HepG2 (cell line): ENCODE measurements around the gene CYSRT1. TPM values are rescaled to one million over a fixed set of nuclear protein-coding genes. Genes with fewer than 3 reads are reported as not detected.

ENCODE experiments used
- AHR ChIP-seq: IDR thresholded peaks from 2 replicates; pipeline ENCODE4 v1.6.1; 2018; ENCODE audit warnings: missing genetic modification reagents, missing compliant biosample characterization
- ARNTL ChIP-seq: sonication (generic); formaldehyde crosslinking; IDR thresholded peaks from 2 replicates; pipeline ENCODE4 v1.4.0; 2020; ENCODE audit warnings: mild to moderate bottlenecking, missing genetic modification reagents
- BHLHE40 ChIP-seq: IDR thresholded peaks from 2 replicates; pipeline ENCODE4 v1.6.1; 2011; ENCODE audit warnings: low read length, improper control_type of control experiment
- DR1 ChIP-seq: sonication (generic); formaldehyde crosslinking; IDR thresholded peaks from 2 replicates; pipeline ENCODE4 v1.8.0; 2021; ENCODE audit warnings: mild to moderate bottlenecking, missing genetic modification reagents, inconsistent platforms
- MLLT10 ChIP-seq: sonication (generic); formaldehyde crosslinking; IDR thresholded peaks from 2 replicates; pipeline ENCODE4 v1.4.0; 2020; ENCODE audit warnings: missing genetic modification reagents
- NCOA1 ChIP-seq: sonication (generic); formaldehyde crosslinking; IDR thresholded peaks from 2 replicates; pipeline ENCODE4 v1.9.0; 2021; ENCODE audit warnings: missing genetic modification reagents
- NFATC3 ChIP-seq: sonication (generic); formaldehyde crosslinking; IDR thresholded peaks from 2 replicates; pipeline ENCODE4 v1.5.1; 2020; ENCODE audit warnings: mild to moderate bottlenecking, missing genetic modification reagents
- NKX3-1 ChIP-seq: sonication (generic); formaldehyde crosslinking; IDR thresholded peaks from 2 replicates; pipeline ENCODE4 v1.5.0; 2020; ENCODE audit warnings: missing genetic modification reagents
- POGZ ChIP-seq: sonication (generic); formaldehyde crosslinking; IDR thresholded peaks from 2 replicates; pipeline ENCODE4 v1.4.0; 2020; ENCODE audit warnings: mild to moderate bottlenecking, missing genetic modification reagents
- SMYD3 ChIP-seq: sonication (generic); formaldehyde crosslinking; IDR thresholded peaks from 2 replicates; pipeline ENCODE4 v1.8.1; 2023; ENCODE audit warnings: mild to moderate bottlenecking, missing genetic modification reagents
- SOX5 ChIP-seq: IDR thresholded peaks from 2 replicates; pipeline ENCODE4 v1.6.1; 2016; ENCODE audit warnings: borderline replicate concordance
- ZFY ChIP-seq: sonication (generic); formaldehyde crosslinking; IDR thresholded peaks from 2 replicates; pipeline ENCODE4 v1.4.0; 2020; ENCODE audit warnings: missing genetic modification reagents
- ZMYM2 ChIP-seq: sonication (generic); formaldehyde crosslinking; IDR thresholded peaks from 2 replicates; pipeline ENCODE4 v1.8.0; 2022; ENCODE audit warnings: mild to moderate bottlenecking, missing genetic modification reagents
- ZNF260 ChIP-seq: sonication (generic); formaldehyde crosslinking; IDR thresholded peaks from 2 replicates; pipeline ENCODE4 v1.4.0; 2020; ENCODE audit warnings: missing genetic modification reagents, low read depth, mild to moderate bottlenecking, borderline replicate concordance
- ZNF350 ChIP-seq: sonication (generic); formaldehyde crosslinking; IDR thresholded peaks from 2 replicates; pipeline ENCODE4 v1.4.0; 2020; ENCODE audit warnings: mild to moderate bottlenecking, low read depth, missing genetic modification reagents, borderline replicate concordance
- ZNF572 ChIP-seq: sonication (generic); formaldehyde crosslinking; IDR thresholded peaks from 2 replicates; pipeline ENCODE4 v1.5.1; 2020; ENCODE audit warnings: mild to moderate bottlenecking, missing genetic modification reagents
- ZNF775 ChIP-seq: sonication (generic); formaldehyde crosslinking; IDR thresholded peaks from 2 replicates; pipeline ENCODE4 v1.4.0; 2020; ENCODE audit warnings: missing genetic modification reagents, mild to moderate bottlenecking, moderate library complexity, borderline replicate concordance
- ZSCAN22 ChIP-seq: sonication (generic); formaldehyde crosslinking; IDR thresholded peaks from 2 replicates; pipeline ENCODE4 v1.4.0; 2020; ENCODE audit warnings: mild to moderate bottlenecking, missing genetic modification reagents
- polyA plus RNA-seq, 8 experiments: library from polyadenylated mRNA; depleted of rRNA in 3 of 8; stranded (reverse) in 7 of 8; unstranded in 1 of 8; fragments of >200 nt; fragmentation: Illumina TruSeq in 4 of 8; extraction: Trizol in 4 of 8; gene quantifications; 2 replicates each; pipeline versions ENCODE4 v1.2.1 to v1.2.3, GENCODE V29; 2011 to 2016; ENCODE audit warnings: low read depth in 4 of 8, missing spikeins in 1 of 8, mixed read lengths in 1 of 8; ENCODE audit not compliant: insufficient read depth in 1 of 8
- total RNA-seq, 5 experiments: library from RNA; depleted of rRNA; stranded (reverse); fragments of >200 nt; fragmentation: Illumina TruSeq; extraction: Trizol; gene quantifications; 2 replicates each; pipeline ENCODE4 v1.2.3, GENCODE V29; 2016; ENCODE audit warnings: low read depth in 1 of 5
- TF ChIP-seq, protein P1 (sequence below): sonication (generic); formaldehyde crosslinking; conservative IDR thresholded peaks from 2 replicates; pipeline ENCODE4 v1.8.0; 2022; ENCODE audit warnings: mild to moderate bottlenecking, moderate library complexity, missing genetic modification reagents
- TF ChIP-seq, protein P2 (sequence below): sonication (generic); IDR thresholded peaks from 2 replicates; pipeline ENCODE4 v1.6.1; 2016; ENCODE audit warnings: low read depth, borderline replicate concordance
- TF ChIP-seq, protein P3 (sequence below): fragments of 450-650 bp; IDR thresholded peaks from 2 replicates; pipeline ENCODE4 v1.6.1; 2016
- TF ChIP-seq, protein P4 (sequence below): sonication (generic); formaldehyde crosslinking; conservative IDR thresholded peaks from 2 replicates; pipeline ENCODE4 v1.8.0; 2022; ENCODE audit warnings: low read depth, missing genetic modification reagents

Gene CYSRT1
- total and polyA plus RNA-seq, 2 of the 13 experiments (the other 11 are each of a cell fraction or from before 2014, with no cell fraction given): 1.5 to 2.1 TPM

DNA sequence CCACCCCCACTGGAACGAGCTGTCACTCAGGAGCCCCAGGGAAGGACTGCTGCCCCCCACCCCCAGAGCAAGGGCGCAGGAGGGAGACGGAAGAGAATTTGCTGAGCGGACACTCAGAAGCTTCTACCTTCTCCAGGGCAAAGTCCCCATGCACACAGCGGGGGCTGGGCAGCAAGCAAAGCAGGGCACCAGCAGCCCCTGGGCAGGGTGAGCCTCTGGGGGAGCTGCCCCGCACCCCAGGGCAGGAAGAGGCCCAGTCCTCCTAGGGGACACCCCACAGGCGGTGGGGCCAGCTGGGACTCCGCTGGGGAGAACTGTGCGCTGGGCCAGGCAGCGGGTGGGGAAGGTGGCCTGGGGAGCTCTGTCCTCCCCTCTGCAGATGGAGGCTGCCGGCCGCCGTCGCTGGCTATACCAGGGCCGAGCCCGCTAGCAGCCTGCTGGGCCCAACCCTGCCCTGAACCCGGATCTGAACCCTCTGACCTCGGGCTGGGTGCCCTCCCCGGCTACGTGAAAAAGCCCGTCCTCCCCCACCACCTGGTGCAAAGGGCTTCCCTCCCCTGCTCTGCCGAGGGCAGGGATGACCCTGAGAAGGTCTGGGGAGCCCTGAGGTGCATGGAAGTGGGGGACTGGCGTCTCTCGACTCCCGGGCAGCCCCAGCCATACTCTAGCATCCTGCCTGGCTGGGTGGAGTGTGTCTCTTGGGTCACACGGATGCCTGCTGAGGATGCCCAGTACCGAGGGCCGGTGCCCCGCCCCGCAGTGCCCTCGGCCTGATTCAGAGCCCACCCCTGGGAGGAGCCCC is 5.1 kb downstream of the CYSRT1 start (continued):
- 0 out of 2 replicates have a peak, but pooled peaks have one; percentile 56 for TF ChIP-seq NKX3-1 (CRISPR knock-in tag)
- no peak for TF ChIP-seq BHLHE40
- TF ChIP-seq POGZ (CRISPR knock-in tag): no peak
- TF ChIP-seq, protein P1, sequence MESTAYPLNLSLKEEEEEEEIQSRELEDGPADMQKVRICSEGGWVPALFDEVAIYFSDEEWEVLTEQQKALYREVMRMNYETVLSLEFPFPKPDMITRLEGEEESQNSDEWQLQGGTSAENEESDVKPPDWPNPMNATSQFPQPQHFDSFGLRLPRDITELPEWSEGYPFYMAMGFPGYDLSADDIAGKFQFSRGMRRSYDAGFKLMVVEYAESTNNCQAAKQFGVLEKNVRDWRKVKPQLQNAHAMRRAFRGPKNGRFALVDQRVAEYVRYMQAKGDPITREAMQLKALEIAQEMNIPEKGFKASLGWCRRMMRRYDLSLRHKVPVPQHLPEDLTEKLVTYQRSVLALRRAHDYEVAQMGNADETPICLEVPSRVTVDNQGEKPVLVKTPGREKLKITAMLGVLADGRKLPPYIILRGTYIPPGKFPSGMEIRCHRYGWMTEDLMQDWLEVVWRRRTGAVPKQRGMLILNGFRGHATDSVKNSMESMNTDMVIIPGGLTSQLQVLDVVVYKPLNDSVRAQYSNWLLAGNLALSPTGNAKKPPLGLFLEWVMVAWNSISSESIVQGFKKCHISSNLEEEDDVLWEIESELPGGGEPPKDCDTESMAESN (CRISPR knock-in tag): 0 out of 2 replicates have a peak, but pooled peaks have one; percentile 56
- TF ChIP-seq NFATC3: no peak
- peak; percentile 68 for TF ChIP-seq ZFY (CRISPR knock-in tag)
- TF ChIP-seq, protein P2, sequence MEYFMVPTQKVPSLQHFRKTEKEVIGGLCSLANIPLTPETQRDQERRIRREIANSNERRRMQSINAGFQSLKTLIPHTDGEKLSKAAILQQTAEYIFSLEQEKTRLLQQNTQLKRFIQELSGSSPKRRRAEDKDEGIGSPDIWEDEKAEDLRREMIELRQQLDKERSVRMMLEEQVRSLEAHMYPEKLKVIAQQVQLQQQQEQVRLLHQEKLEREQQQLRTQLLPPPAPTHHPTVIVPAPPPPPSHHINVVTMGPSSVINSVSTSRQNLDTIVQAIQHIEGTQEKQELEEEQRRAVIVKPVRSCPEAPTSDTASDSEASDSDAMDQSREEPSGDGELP: peak; percentile 52; the same call in 1 of the 2 replicates
- no peak; the same call in 1 of the 2 replicates for TF ChIP-seq ARNTL
- TF ChIP-seq, protein P3, sequence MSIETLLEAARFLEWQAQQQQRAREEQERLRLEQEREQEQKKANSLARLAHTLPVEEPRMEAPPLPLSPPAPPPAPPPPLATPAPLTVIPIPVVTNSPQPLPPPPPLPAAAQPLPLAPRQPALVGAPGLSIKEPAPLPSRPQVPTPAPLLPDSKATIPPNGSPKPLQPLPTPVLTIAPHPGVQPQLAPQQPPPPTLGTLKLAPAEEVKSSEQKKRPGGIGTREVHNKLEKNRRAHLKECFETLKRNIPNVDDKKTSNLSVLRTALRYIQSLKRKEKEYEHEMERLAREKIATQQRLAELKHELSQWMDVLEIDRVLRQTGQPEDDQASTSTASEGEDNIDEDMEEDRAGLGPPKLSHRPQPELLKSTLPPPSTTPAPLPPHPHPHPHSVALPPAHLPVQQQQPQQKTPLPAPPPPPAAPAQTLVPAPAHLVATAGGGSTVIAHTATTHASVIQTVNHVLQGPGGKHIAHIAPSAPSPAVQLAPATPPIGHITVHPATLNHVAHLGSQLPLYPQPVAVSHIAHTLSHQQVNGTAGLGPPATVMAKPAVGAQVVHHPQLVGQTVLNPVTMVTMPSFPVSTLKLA: no peak
- TF ChIP-seq ZSCAN22 (CRISPR knock-in tag): no peak
- TF ChIP-seq ZNF260 (CRISPR knock-in tag): no peak
- TF ChIP-seq NCOA1 (CRISPR knock-in tag): no peak
- TF ChIP-seq ZNF775 (CRISPR knock-in tag): peak; percentile 33; the same call in 1 of the 2 replicates
- TF ChIP-seq SMYD3 (CRISPR knock-in tag): no peak
- TF ChIP-seq AHR: no peak; the same call in 1 of the 2 replicates
- TF ChIP-seq ZNF350 (CRISPR knock-in tag): peak; percentile 88
- TF ChIP-seq MLLT10 (CRISPR knock-in tag): no peak
- TF ChIP-seq ZMYM2 (CRISPR knock-in tag): no peak
- peak; percentile 19; the same call in 1 of the 2 replicates for TF ChIP-seq SOX5 (CRISPR knock-in tag)
- 0 out of 2 replicates have a peak, but pooled peaks have one; percentile 81 for TF ChIP-seq ZNF572
- TF ChIP-seq, protein P4, sequence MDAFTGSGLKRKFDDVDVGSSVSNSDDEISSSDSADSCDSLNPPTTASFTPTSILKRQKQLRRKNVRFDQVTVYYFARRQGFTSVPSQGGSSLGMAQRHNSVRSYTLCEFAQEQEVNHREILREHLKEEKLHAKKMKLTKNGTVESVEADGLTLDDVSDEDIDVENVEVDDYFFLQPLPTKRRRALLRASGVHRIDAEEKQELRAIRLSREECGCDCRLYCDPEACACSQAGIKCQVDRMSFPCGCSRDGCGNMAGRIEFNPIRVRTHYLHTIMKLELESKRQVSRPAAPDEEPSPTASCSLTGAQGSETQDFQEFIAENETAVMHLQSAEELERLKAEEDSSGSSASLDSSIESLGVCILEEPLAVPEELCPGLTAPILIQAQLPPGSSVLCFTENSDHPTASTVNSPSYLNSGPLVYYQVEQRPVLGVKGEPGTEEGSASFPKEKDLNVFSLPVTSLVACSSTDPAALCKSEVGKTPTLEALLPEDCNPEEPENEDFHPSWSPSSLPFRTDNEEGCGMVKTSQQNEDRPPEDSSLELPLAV (CRISPR knock-in tag): no peak
- TF ChIP-seq DR1: no peak
